Peyer's patch (tissue), 4 donors: Measurements from ENCODE around the gene RIN1.

ENCODE experiments used
- POLR2A ChIP-seq, 2 donors: fragments of 450-650 bp; IDR thresholded peaks; one replicate each; pipeline ENCODE4 v1.5.1; 2017; ENCODE audit warnings: antibody characterized with exemption in 2 of 2, mild to moderate bottlenecking in 2 of 2, moderate library complexity in 2 of 2
- TF ChIP-seq, protein P1 (sequence below), 6 experiments: fragments of 450-650 bp in 4 of 6; fragments of 200-600 bp in 2 of 6; sonication (generic) in 1 of 6; IDR thresholded peaks; one replicate each; pipeline ENCODE4 v1.5.1; 2017 to 2019; ENCODE audit warnings: antibody characterized with exemption in 6 of 6, mild to moderate bottlenecking in 3 of 6, moderate library complexity in 1 of 6

GRCh38 chr11:66287889-66288670 lies 48.2 kb downstream of the RIN1 start:
- TF ChIP-seq, protein P1, sequence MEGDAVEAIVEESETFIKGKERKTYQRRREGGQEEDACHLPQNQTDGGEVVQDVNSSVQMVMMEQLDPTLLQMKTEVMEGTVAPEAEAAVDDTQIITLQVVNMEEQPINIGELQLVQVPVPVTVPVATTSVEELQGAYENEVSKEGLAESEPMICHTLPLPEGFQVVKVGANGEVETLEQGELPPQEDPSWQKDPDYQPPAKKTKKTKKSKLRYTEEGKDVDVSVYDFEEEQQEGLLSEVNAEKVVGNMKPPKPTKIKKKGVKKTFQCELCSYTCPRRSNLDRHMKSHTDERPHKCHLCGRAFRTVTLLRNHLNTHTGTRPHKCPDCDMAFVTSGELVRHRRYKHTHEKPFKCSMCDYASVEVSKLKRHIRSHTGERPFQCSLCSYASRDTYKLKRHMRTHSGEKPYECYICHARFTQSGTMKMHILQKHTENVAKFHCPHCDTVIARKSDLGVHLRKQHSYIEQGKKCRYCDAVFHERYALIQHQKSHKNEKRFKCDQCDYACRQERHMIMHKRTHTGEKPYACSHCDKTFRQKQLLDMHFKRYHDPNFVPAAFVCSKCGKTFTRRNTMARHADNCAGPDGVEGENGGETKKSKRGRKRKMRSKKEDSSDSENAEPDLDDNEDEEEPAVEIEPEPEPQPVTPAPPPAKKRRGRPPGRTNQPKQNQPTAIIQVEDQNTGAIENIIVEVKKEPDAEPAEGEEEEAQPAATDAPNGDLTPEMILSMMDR (IDR thresholded peaks at IDR 0.05): no peak
- no peak for TF ChIP-seq POLR2A (IDR thresholded peaks at IDR 0.05)
